Uterus (tissue), 4 donors: ENCODE results near the gene SIAH2. TPM values are rescaled to one million over a fixed set of nuclear protein-coding genes. Genes with fewer than 3 reads are reported as not detected.

Experiments
- DNase-seq, 2 donors: peaks; one replicate each; pipeline ENCODE4 v3.0.0-alpha.2; 2019 to 2020
- H3K27ac ChIP-seq, 2 donors: fragments of 200-600 bp; sonication (generic); 1 replicate in 1 of 2; 2 replicates in 1 of 2; pipeline ENCODE4 v1.5.1; 2016 to 2018
- H3K27me3 ChIP-seq, 2 donors: fragments of 200-600 bp; sonication (generic); one replicate each; pipeline ENCODE4 v1.5.1; 2018 to 2019; ENCODE audit warnings: control low read depth in 1 of 2
- H3K36me3 ChIP-seq, 2 donors: fragments of 200-600 bp; sonication (generic); one replicate each; pipeline ENCODE4 v1.5.1; 2019; ENCODE audit warnings: control low read depth in 1 of 2
- H3K4me1 ChIP-seq, 2 donors: fragments of 200-600 bp; sonication (generic); one replicate each; pipeline ENCODE4 v1.5.1; 2018 to 2019; ENCODE audit warnings: control low read depth in 1 of 2
- H3K4me3 ChIP-seq, 2 donors: fragments of 200-600 bp; sonication (generic); 1 replicate in 1 of 2; 2 replicates in 1 of 2; pipeline ENCODE4 v1.5.1; 2018 to 2019; ENCODE audit warnings: mild to moderate bottlenecking in 1 of 2
- H3K9me3 ChIP-seq, 2 donors: fragments of 200-600 bp; sonication (generic); one replicate each; pipeline ENCODE4 v1.5.1; 2019; ENCODE audit warnings: control low read depth in 1 of 2
- CTCF ChIP-seq, 4 experiments: fragments of 200-600 bp in 2 of 4; fragments of 450-650 bp in 2 of 4; sonication (generic) in 2 of 4; IDR thresholded peaks; one replicate each; pipeline ENCODE4 v1.5.1; 2016 to 2019; ENCODE audit warnings: antibody characterized with exemption in 4 of 4, mild to moderate bottlenecking in 2 of 4, moderate library complexity in 1 of 4
- POLR2A ChIP-seq, 2 donors: fragments of 450-650 bp; IDR thresholded peaks; one replicate each; pipeline ENCODE4 v1.6.1; 2016; ENCODE audit warnings: antibody characterized with exemption in 2 of 2, mild to moderate bottlenecking in 1 of 2, moderate library complexity in 1 of 2
- intact Hi-C: fragments of 100-400 bp; cut with DNase I; formaldehyde crosslinking; loops from one replicate; pipeline ENCODE4 v1.15.1; 2023; ENCODE audit warnings: low total_unique reads
- total RNA-seq, 4 donors: library from RNA; depleted of rRNA in 3 of 4; stranded (reverse); fragments of >200 nt in 3 of 4; gene quantifications; one replicate each; pipeline versions ENCODE4 v1.1.0 to v1.2.4, GENCODE V29; 2014 to 2023
- donor health status: DM: yes; HTN: yes; CAD: no.

The SIAH2 gene
- total RNA-seq, 4 donors from 2014 or later, result 25.4 to 63.8 (median 43.6) TPM

- intact Hi-C loops, result no loop called here
- no peaks in the 10 kb centered on the region for H3K36me3 ChIP-seq
- no peak for DNase-seq
- H3K4me1 ChIP-seq, result peaks cover 5 to 7% of the 10 kb centered on the region in 2 donors
- H3K4me3 ChIP-seq, result no peak overlapping the region
- H3K27me3 ChIP-seq, result no peaks in the 10 kb centered on the region
- peak overlapping the region in 1 of 2 donors; percentile 17 for H3K27ac ChIP-seq
- no peak for TF ChIP-seq CTCF (IDR thresholded peaks at IDR 0.05)
- no peak for TF ChIP-seq POLR2A (IDR thresholded peaks at IDR 0.05)
- no peaks in the 10 kb centered on the region for H3K9me3 ChIP-seq
Observed at GRCh38 chr3:150749255-150749654, 13.7 kb downstream of the SIAH2 start.

DNA sequence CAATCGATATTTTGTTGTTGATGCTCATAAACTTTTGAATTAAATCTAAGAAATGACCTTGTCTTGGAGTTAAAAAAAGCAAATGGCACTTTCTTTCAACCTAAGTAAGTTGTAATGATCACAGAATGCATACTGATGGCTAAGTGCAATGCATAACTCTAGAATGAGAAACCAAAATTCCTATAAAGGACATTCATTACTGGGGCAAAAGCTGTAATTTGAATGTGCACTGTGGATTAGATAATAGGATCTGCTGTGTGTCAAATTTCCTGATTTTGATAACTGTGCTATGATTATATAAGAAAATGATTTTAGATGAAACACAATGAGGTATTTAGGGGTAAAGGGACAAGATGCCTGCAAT is 14.3 kb downstream of the SIAH2 start:
- H3K27me3 ChIP-seq, result no peaks in the 10 kb centered on the region
- H3K36me3 ChIP-seq, result no peaks in the 10 kb centered on the region
- peak overlapping the region in 1 of 2 donors; percentile 17 for H3K27ac ChIP-seq
- no peaks in the 10 kb centered on the region for H3K9me3 ChIP-seq
- intact Hi-C loops, result no loop called here
- H3K4me3 ChIP-seq, result no peak overlapping the region
- TF ChIP-seq POLR2A (IDR thresholded peaks at IDR 0.05), result no peak
- no peak for TF ChIP-seq CTCF (IDR thresholded peaks at IDR 0.05)
- DNase-seq, result no peak
- H3K4me1 ChIP-seq, result peaks cover 5 to 7% of the 10 kb centered on the region in 2 donors

- DNase-seq, result no peak
- Histone ChIP-seq H3K9me3 (no peaks in the 10 kb centered on the region), H3K27me3 (no peaks in the 10 kb centered on the region), H3K27ac (peak overlapping the region; percentile 68 to 78), H3K4me3 (no peak overlapping the region), H3K4me1 (peaks cover 5 to 7% of the 10 kb centered on the region in 2 donors), H3K36me3 (no peaks in the 10 kb centered on the region)
- intact Hi-C loops, result no loop called here
- no peak for TF ChIP-seq CTCF (IDR thresholded peaks at IDR 0.05)
- TF ChIP-seq POLR2A (IDR thresholded peaks at IDR 0.05), result no peak
Observed at GRCh38 chr3:150747886-150748683, 14.9 kb downstream of the SIAH2 start.

DNA sequence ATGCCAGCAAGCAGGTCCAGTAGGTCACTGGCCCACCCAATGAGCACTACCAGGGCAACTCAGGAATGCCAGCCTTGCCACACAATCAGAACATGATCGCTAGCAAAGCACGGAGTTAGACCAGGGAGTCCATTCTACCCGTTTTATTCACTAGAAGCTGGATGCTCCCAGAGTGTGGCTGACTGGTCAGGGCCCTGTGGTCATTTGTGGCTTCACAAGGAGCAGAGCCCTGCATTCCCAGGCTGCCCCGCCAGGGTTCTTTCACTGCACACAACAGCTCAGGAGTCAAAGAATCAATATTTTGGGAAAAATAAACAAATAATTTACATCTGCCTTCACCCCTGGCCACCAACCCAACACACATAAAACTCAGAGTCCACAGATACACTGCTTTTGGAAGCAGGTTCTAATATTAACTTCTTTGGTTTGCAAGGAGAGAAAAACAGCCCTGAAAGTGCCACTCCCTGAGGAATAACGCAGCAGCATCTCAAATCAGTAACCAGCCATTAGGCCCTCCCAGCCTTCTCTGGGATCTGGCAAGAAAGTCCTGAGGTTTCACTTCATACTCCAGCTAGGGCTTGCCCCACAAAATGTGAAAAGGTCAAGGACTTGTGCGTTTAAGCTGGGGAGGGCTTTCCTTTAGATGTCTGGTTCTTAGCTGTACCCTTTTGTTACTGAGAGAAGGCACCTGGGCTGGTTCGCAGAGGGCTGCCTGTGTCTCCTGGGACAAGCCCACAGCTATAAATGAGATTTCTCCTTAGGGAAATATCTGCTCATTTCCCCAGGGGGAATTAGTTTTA is 16.0 kb downstream of the SIAH2 start:
- peak overlapping the region; percentile 68 to 78 for H3K27ac ChIP-seq
- intact Hi-C loops, result no loop called here

More for the DNA sequence above, 16.0 kb downstream of the SIAH2 start:
- Histone ChIP-seq H3K4me3 (no peak overlapping the region), H3K4me1 (peaks cover 5 to 7% of the 10 kb centered on the region in 2 donors), H3K36me3 (no peaks in the 10 kb centered on the region), H3K27me3 (no peaks in the 10 kb centered on the region), H3K9me3 (no peaks in the 10 kb centered on the region)
- DNase-seq, result no peak
- TF ChIP-seq CTCF (IDR thresholded peaks at IDR 0.05) (no peak), POLR2A (IDR thresholded peaks at IDR 0.05) (no peak)
